D721Med (cell line): ENCODE data around the gene OGFOD1.

Experiments used
- DNase-seq: peaks from one replicate; pipeline ENCODE4 v3.0.0; 2011; ENCODE audit warnings: low spot score; ENCODE audit not compliant: insufficient read length
- FAIRE-seq: peaks from 2 replicates; lab custom pipeline; 2011; peaks lifted over from hg19 to GRCh38; lab: Jason Lieb, UNC
- CTCF ChIP-seq: IDR thresholded peaks from 2 replicates; pipeline ENCODE4 v1.5.1; 2012; ENCODE audit warnings: mild to moderate bottlenecking, control low read depth; ENCODE audit not compliant: insufficient read depth; ENCODE audit errors: missing control alignments

OGFOD1 gene

DNA sequence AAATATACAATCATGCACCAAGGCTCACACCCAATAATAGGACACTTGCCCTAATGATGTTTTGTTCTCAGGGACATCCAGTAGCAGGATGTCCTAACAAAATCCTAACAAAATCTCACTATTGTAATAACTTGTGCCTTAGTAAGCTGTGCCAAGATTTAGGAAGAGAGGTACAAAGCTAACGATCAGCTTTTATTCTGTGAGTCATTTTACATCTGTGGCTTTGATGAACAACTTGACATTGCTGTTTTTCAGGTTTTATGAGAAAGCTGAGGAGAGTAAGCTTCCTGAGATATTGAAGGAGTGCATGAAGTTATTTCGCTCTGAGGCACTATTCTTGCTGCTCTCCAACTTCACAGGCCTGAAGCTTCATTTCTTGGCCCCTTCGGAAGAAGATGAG, 18.9 kb downstream of the OGFOD1 start:
- no peak for DNase-seq
- no peak for TF ChIP-seq CTCF
- no peak for FAIRE-seq

- TF ChIP-seq CTCF = no peak
- no peak for DNase-seq
- no peak for FAIRE-seq
Measured at GRCh38 chr16:56470666-56471065, 19.3 kb downstream of the OGFOD1 start.

DNA sequence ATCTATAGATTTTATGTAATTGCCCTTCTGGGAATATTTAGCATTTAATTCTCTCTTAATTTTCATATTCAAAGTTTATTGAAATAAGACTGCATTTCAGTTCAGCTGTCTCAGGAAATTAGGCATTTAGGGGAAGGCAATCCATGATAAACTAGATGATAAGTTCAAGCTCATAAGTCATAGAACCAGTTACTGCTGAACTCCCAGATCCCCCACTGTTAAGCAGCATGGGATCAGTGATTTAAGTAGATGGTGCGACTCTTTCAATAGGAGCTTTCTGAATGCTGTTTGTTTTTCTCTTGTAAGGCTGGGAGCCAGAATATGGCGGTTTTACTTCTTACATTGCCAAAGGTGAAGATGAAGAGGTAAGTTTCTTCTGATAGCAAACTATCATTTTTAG, 23.8 kb downstream of the OGFOD1 start:
- DNase-seq (no peak), FAIRE-seq (no peak)
- no peak for TF ChIP-seq CTCF

GRCh38 chr16:56477096-56477878, 25.9 kb downstream of the OGFOD1 start:
- no peak for DNase-seq
- no peak for FAIRE-seq
- TF ChIP-seq CTCF = no peak

- no peak for DNase-seq
- TF ChIP-seq CTCF = no peak
- no peak for FAIRE-seq
Measured at GRCh38 chr16:56478281-56479049, 27.1 kb downstream of the OGFOD1 start.

- DNase-seq (no peak), FAIRE-seq (no peak)
- no peak for TF ChIP-seq CTCF
Measured at GRCh38 chr16:56479469-56479868, 28.1 kb downstream of the OGFOD1 start.
